B cell (primary cell): ENCODE measurements around the gene SEC14L1. TPM values are rescaled to one million over a fixed set of nuclear protein-coding genes. Genes with fewer than 3 reads are reported as not detected.

Experiments
- ATAC-seq: fragments of 200-7000 bp; cut with Tn5 transposase; one replicate; pipeline ENCODE4 v1.10.0; 2021; ENCODE audit warnings: low read depth, mild to moderate bottlenecking, moderate number of reproducible peaks, moderate library complexity
- CTCF ChIA-PET: fragments of 350-600 bp; sonication (Branson Sonifier 250); formaldehyde crosslinking; loops from one replicate; lab custom pipeline; 2021; ENCODE audit warnings: antibody characterized with exemption, inconsistent platforms; lab: Charles Lee
- POLR2A ChIA-PET: fragments of 350-600 bp; sonication (Branson Sonifier 250); formaldehyde crosslinking; loops from one replicate; lab custom pipeline; 2021; ENCODE audit warnings: antibody characterized with exemption; lab: Charles Lee
- DNase-seq: peaks from one replicate; pipeline ENCODE4 v3.0.0; 2013
- H2AFZ ChIP-seq: 2 replicates; pipeline ENCODE4 v1.6.1; 2012; ENCODE audit warnings: mild to moderate bottlenecking, low read depth, low read length; ENCODE audit not compliant: insufficient read depth, poor library complexity, severe bottlenecking
- H3K27ac ChIP-seq, 2 donors: 1 replicate in 1 of 2; 2 replicates in 1 of 2; pipeline ENCODE4 v1.5.1; 2012 to 2013; ENCODE audit warnings: low read length in 2 of 2, mild to moderate bottlenecking in 2 of 2, moderate library complexity in 1 of 2
- H3K27me3 ChIP-seq, 4 experiments: fragments of 200-600 bp in 1 of 4; sonication (generic) in 1 of 4; replicated peaks in 1 of 4; 1 replicate in 2 of 4; 2 replicates in 2 of 4; pipeline versions ENCODE4 v1.6.1 to v1.7.0; 2013 to 2016; ENCODE audit warnings: low read length in 3 of 4, mild to moderate bottlenecking in 2 of 4, mixed read lengths in 1 of 4, moderate library complexity in 1 of 4; ENCODE audit not compliant: insufficient read depth in 4 of 4, control insufficient read depth in 3 of 4; ENCODE audit errors: control extremely low read depth in 1 of 4
- H3K36me3 ChIP-seq, 2 experiments: replicated peaks in 1 of 2; 1 replicate in 1 of 2; 2 replicates in 1 of 2; pipeline versions ENCODE4 v1.6.1 to v1.7.1; 2013; ENCODE audit warnings: low read length in 1 of 2; ENCODE audit not compliant: insufficient read depth in 2 of 2, control insufficient read depth in 1 of 2; ENCODE audit errors: control extremely low read depth in 1 of 2, extremely low read depth in 1 of 2
- H3K4me1 ChIP-seq, 2 donors: fragments of 200-600 bp in 1 of 2; sonication (generic) in 1 of 2; 1 replicate in 1 of 2; 2 replicates in 1 of 2; pipeline versions ENCODE4 v1.5.1 to v1.6.1; 2013 to 2017; ENCODE audit warnings: low read length in 2 of 2; ENCODE audit not compliant: control insufficient read depth in 2 of 2, insufficient read depth in 2 of 2
- H3K4me2 ChIP-seq: replicated peaks from 2 replicates; pipeline ENCODE3; 2012; ENCODE audit warnings: mild to moderate bottlenecking, low read depth, low read length; ENCODE audit not compliant: poor library complexity, severe bottlenecking
- H3K4me3 ChIP-seq, 5 experiments: fragments of 200-600 bp in 1 of 5; sonication (generic) in 1 of 5; 1 replicate in 3 of 5; 2 replicates in 2 of 5; pipeline versions ENCODE4 v1.5.1 to v1.7.0; 2011 to 2016; ENCODE audit warnings: low read length in 4 of 5, mild to moderate bottlenecking in 4 of 5, low read depth in 2 of 5, control low read depth in 1 of 5, moderate library complexity in 1 of 5; ENCODE audit not compliant: insufficient read depth in 1 of 5; ENCODE audit errors: control extremely low read depth in 1 of 5, extremely low read depth in 1 of 5
- H3K79me2 ChIP-seq: fragments of 200-600 bp; sonication (generic); one replicate; pipeline ENCODE4 v1.6.0; 2016; ENCODE audit warnings: low read length; ENCODE audit not compliant: control insufficient read depth, insufficient read depth
- H3K9ac ChIP-seq: fragments of 200-600 bp; sonication (generic); 2 replicates; pipeline ENCODE4 v1.6.1; 2017; ENCODE audit warnings: mild to moderate bottlenecking, low read length, moderate library complexity
- H3K9me3 ChIP-seq, 3 donors: one replicate each; pipeline versions ENCODE4 v1.6.1 to v1.7.1; 2013; ENCODE audit warnings: low read length in 2 of 3; ENCODE audit not compliant: control insufficient read depth in 2 of 3, insufficient read depth in 1 of 3; ENCODE audit errors: control extremely low read depth in 1 of 3
- H4K20me1 ChIP-seq: 2 replicates; pipeline ENCODE4 v1.6.0; 2012; ENCODE audit warnings: mild to moderate bottlenecking, low read length; ENCODE audit not compliant: insufficient read depth, control insufficient read depth, poor library complexity, severe bottlenecking
- H3K27ac Mint-ChIP-seq: one replicate; pipeline ENCODE4 v1.8.0; 2021; ENCODE audit warnings: mixed read lengths
- H3K27me3 Mint-ChIP-seq: one replicate; pipeline ENCODE4 v1.8.0; 2021; ENCODE audit warnings: mixed read lengths
- H3K4me1 Mint-ChIP-seq: one replicate; pipeline ENCODE4 v1.8.0; 2021; ENCODE audit warnings: mixed read lengths
- H3K4me3 Mint-ChIP-seq: one replicate; pipeline ENCODE4 v1.8.0; 2021; ENCODE audit warnings: mixed read lengths
- H3K9me3 Mint-ChIP-seq: one replicate; pipeline ENCODE4 v1.8.0; 2022; ENCODE audit warnings: mixed read lengths; ENCODE audit not compliant: insufficient read depth
- EZH2 ChIP-seq: IDR thresholded peaks from 2 replicates; pipeline ENCODE4 v1.6.1; 2012; ENCODE audit warnings: borderline replicate concordance, low read depth, mild to moderate bottlenecking, moderate library complexity, low read length; ENCODE audit not compliant: insufficient read depth, poor library complexity, severe bottlenecking
- WGBS: methylation state at CpG from one replicate; pipeline ENCODE4 v1.1.5; 2013; ENCODE audit warnings: missing lambda C conversion rate; ENCODE audit not compliant: insufficient coverage; 5-methylcytosine and 5-hydroxymethylcytosine counted together
- intact Hi-C: fragments of 100-400 bp; cut with micrococcal nuclease; formaldehyde crosslinking; loops from one replicate; pipeline ENCODE4 v1.10.0; 2022
- polyA plus RNA-seq: library from polyadenylated mRNA; depleted of rRNA; stranded (reverse); fragments of >200 nt; gene quantifications from 2 replicates; pipeline ENCODE4 v1.2.3, GENCODE V29; 2012
- total RNA-seq, 2 donors: library from RNA; stranded (reverse); fragments of 120-200 nt in 1 of 2; gene quantifications; 1 replicate in 1 of 2; 2 replicates in 1 of 2; pipeline versions ENCODE4 v1.2.3 to v1.2.4, GENCODE V29; 2013 to 2022
- TF ChIP-seq, protein P1 (sequence below): fragments of 200-600 bp; IDR thresholded peaks from one replicate; pipeline ENCODE4 v1.8.0; 2022; ENCODE audit warnings: antibody characterized with exemption, mild to moderate bottlenecking

The SEC14L1 gene
- total and polyA plus RNA-seq, 2 donors (not counting 1 experiment from before 2014, with no cell fraction given) = 37.7 to 103 TPM

DNA sequence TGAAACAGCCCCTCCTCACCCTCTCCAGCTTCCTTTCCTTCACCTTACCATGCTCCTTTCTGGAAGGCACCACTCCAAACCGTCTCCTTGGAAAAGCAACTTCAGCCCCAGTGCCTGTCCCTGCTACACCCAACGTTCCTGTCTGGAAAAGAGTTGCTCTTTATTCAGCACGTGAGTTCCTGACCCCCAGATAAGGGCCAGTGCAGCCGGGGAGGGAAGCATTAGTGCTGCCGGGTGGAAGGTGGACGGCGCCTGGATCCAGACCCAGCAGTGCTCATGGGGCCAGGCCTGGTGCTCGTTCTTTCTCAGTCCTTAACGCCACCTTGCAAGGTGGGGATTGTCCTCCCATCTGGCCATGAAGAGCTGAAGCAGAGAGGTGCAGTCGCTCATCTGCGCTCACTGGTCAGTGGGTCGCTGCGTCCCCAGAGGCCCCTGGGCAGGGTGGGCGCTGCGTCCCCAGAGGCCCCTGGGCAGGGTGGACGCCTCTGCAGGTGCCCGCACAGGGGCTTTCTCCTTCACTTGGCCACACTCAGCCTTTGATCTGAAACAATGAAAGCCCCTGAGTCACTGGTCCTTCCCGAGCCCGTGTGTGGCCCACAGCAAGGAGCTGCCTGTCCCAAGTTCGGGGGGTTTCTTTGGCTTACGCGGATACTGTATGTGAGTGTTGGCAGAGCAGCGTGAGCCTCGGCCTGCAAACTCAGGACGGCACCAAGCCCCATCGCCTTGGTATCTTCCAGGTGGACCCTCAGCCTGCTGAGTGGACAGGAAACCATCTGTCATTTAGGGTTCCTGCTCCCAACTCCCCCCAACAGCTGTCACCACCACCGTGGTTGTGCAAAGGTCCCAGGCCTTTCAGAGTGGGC lies 117.1 kb downstream of the SEC14L1 start:
- H4K20me1 ChIP-seq = no peaks in the 10 kb centered on the region
- H3K27ac ChIP-seq = no peak overlapping the region
- DNase-seq = no peak
- 92% methylated on average over 27 of the region's 27 CpGs for WGBS
- no peak for ATAC-seq
- Mint-ChIP-seq H3K4me1 (peaks cover 3% of the 10 kb centered on the region), H3K27me3 (peaks cover 5% of the 10 kb centered on the region), H3K4me3 (no peak overlapping the region), H3K27ac (no peak overlapping the region), H3K9me3 (no peaks in the 10 kb centered on the region)
- H3K27me3 ChIP-seq = peaks cover 0 to 29% (median 0%) of the 10 kb centered on the region in 4 experiments
- intact Hi-C loops = no loop called here
- no peaks in the 10 kb centered on the region for H3K4me1 ChIP-seq
- TF ChIP-seq EZH2 = no peak
- TF ChIP-seq, protein P1, sequence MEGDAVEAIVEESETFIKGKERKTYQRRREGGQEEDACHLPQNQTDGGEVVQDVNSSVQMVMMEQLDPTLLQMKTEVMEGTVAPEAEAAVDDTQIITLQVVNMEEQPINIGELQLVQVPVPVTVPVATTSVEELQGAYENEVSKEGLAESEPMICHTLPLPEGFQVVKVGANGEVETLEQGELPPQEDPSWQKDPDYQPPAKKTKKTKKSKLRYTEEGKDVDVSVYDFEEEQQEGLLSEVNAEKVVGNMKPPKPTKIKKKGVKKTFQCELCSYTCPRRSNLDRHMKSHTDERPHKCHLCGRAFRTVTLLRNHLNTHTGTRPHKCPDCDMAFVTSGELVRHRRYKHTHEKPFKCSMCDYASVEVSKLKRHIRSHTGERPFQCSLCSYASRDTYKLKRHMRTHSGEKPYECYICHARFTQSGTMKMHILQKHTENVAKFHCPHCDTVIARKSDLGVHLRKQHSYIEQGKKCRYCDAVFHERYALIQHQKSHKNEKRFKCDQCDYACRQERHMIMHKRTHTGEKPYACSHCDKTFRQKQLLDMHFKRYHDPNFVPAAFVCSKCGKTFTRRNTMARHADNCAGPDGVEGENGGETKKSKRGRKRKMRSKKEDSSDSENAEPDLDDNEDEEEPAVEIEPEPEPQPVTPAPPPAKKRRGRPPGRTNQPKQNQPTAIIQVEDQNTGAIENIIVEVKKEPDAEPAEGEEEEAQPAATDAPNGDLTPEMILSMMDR = no peak
- no peak overlapping the region for H3K9ac ChIP-seq
- no peaks in the 10 kb centered on the region for H3K36me3 ChIP-seq
- H3K79me2 ChIP-seq = no peaks in the 10 kb centered on the region
- no peak overlapping the region for H3K4me2 ChIP-seq
- ChIA-PET CTCF (no interaction called here), POLR2A (no interaction called here)
- H2AFZ ChIP-seq = no peak overlapping the region
- H3K4me3 ChIP-seq = no peak overlapping the region
- H3K9me3 ChIP-seq = no peaks in the 10 kb centered on the region

DNA sequence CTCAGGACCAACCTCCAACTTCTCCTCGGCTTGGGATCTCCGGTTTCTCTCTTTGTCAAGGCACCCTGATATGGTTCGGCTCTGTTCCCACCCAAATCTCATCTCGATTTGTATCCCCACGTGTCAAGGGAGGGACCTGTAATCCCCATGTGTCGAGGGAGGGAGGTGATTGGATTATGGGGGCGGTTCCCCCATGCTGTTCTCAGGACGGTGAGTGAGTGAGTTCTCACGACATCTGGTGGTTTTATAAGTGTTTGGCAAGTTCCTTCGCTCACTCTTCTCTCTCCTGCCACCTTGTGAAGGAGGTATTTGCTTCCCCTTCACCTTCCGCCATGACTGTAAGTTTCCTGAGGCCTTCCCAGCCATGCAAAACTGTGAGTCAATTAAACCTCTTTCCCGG lies 117.9 kb downstream of the SEC14L1 start:
- ChIA-PET CTCF (no interaction called here), POLR2A (no interaction called here)
- Mint-ChIP-seq H3K27me3 (peaks cover 5% of the 10 kb centered on the region), H3K9me3 (no peaks in the 10 kb centered on the region), H3K4me3 (no peak overlapping the region), H3K4me1 (peaks cover 3% of the 10 kb centered on the region), H3K27ac (no peak overlapping the region)
- H3K36me3 ChIP-seq = no peaks in the 10 kb centered on the region
- no peaks in the 10 kb centered on the region for H3K79me2 ChIP-seq
- H3K9me3 ChIP-seq = no peaks in the 10 kb centered on the region
- no peaks in the 10 kb centered on the region for H3K4me1 ChIP-seq
- 93% methylated on average over 6 of the region's 12 CpGs for WGBS
- H3K9ac ChIP-seq = no peak overlapping the region
- no peak overlapping the region for H3K27ac ChIP-seq
- peaks cover 0 to 29% (median 0%) of the 10 kb centered on the region in 4 experiments for H3K27me3 ChIP-seq
- no peak overlapping the region for H2AFZ ChIP-seq
- H3K4me3 ChIP-seq = no peak overlapping the region
- no peaks in the 10 kb centered on the region for H4K20me1 ChIP-seq
- DNase-seq (no peak), ATAC-seq (no peak)
- no peak overlapping the region for H3K4me2 ChIP-seq
- TF ChIP-seq, protein P1 = no peak
- TF ChIP-seq EZH2 = no peak
- intact Hi-C loops = no loop called here
